ENCODE results near the gene ABRAXAS1. TPM values are rescaled to one million over a fixed set of nuclear protein-coding genes. Genes with fewer than 3 reads are reported as not detected.
A peak's percentile ranks its signal among the peaks of the same experiment; 100 is the strongest.

ABRAXAS1 gene
- total and polyA plus RNA-seq, 2 of the 13 experiments (the other 11 are each of a cell fraction or from before 2014, with no cell fraction given), result 14.1 to 14.7 TPM

GRCh38 chr4:83455281-83456183 lies 29.4 kb downstream of the ABRAXAS1 start, which contains the start of the genes HELQ and MRPS18C (continued):
- peak; percentile 93 for TF ChIP-seq ZHX2 (IDR thresholded peaks at IDR 0.05; ENCODE audit: low read depth)
- TF ChIP-seq ZHX2 (CRISPR knock-in tag; IDR thresholded peaks at IDR 0.05; ENCODE audit: borderline replicate concordance), result no peak
- no peak for TF ChIP-seq ZBTB8A (CRISPR knock-in tag; IDR thresholded peaks at IDR 0.05; ENCODE audit: borderline replicate concordance, low read depth)
- TF ChIP-seq ZNF629 (CRISPR knock-in tag; conservative IDR thresholded peaks at IDR 0.05), result peak; percentile 38; the same call in 1 of the 2 replicates
- TF ChIP-seq EP300 (IDR thresholded peaks at IDR 0.05; ENCODE audit: low read depth in 2 of 2, low read length in 2 of 2), result peak in 1 of 2 experiments; percentile 72; a peak in 3 of 4 replicates
- TF ChIP-seq EP300 (CRISPR knock-in tag; IDR thresholded peaks at IDR 0.05; ENCODE audit: borderline replicate concordance), result peak; percentile 35; the same call in 1 of the 2 replicates
- TF ChIP-seq ZNF652 (CRISPR knock-in tag; IDR thresholded peaks at IDR 0.05; ENCODE audit: borderline replicate concordance, low read depth), result peak; percentile 70
- TF ChIP-seq KIAA2018 (CRISPR knock-in tag; IDR thresholded peaks at IDR 0.05; ENCODE audit: borderline replicate concordance), result peak; percentile 80; the same call in 1 of the 2 replicates
- no peak for TF ChIP-seq ZBED4 (CRISPR knock-in tag; IDR thresholded peaks at IDR 0.05; ENCODE audit: borderline replicate concordance)

Data from HepG2 (cell line).